ENCODE data around the gene FOSL1.

The FOSL1 gene

GRCh38 chr11:65919141-65919572 lies 19.0 kb upstream of the FOSL1 start, which contains the start of gene DRAP1:
DRAP1 (plus strand) TSS chr11:65919426; CDS start chr11:65919502, 76 bp downstream.
- H3K4me3 ChIP-seq (ENCODE audit: low read depth, low read length) = peak within 1 kb of the TSS; percentile 89
- peak; percentile 99 for DNase-seq (ENCODE audit: low read depth)
- TF ChIP-seq MAX (IDR thresholded peaks at IDR 0.05; ENCODE audit: low read depth, low read length) (peak; percentile 80), MYC (IDR thresholded peaks at IDR 0.05; ENCODE audit: low read depth, low read length) (peak; percentile 89), CTCF (IDR thresholded peaks at IDR 0.05; ENCODE audit: low read depth, low read length) (no peak)

GRCh38 chr11:65918211-65919140 lies 18.3 kb upstream of the FOSL1 start, which contains the start of gene C11orf68:
C11orf68 (minus strand) TSS chr11:65919062; CDS start chr11:65919031, 31 bp downstream.
- TF ChIP-seq POLR2A (IDR thresholded peaks at IDR 0.05; ENCODE audit: extremely low read depth, insufficient read length) = peak; percentile 28
- TF ChIP-seq MYC (IDR thresholded peaks at IDR 0.05; ENCODE audit: low read depth, low read length) = peak; percentile 66
- no peak for TF ChIP-seq MAX (IDR thresholded peaks at IDR 0.05; ENCODE audit: low read depth, low read length)
- no peak for TF ChIP-seq CTCF (IDR thresholded peaks at IDR 0.05; ENCODE audit: low read depth, low read length)
- DNase-seq (ENCODE audit: low read depth) = peak; percentile 63

GRCh38 chr11:65917434-65918210 lies 17.4 kb upstream of the FOSL1 start:
- peak overlapping the region; percentile 89 for H3K4me3 ChIP-seq (ENCODE audit: low read depth, low read length)
- no peak for TF ChIP-seq MYC (IDR thresholded peaks at IDR 0.05; ENCODE audit: low read depth, low read length)
- no peak for TF ChIP-seq CTCF (IDR thresholded peaks at IDR 0.05; ENCODE audit: low read depth, low read length)
- TF ChIP-seq POLR2A (IDR thresholded peaks at IDR 0.05; ENCODE audit: extremely low read depth, insufficient read length) = no peak
- no peak for TF ChIP-seq MAX (IDR thresholded peaks at IDR 0.05; ENCODE audit: low read depth, low read length)
- DNase-seq (ENCODE audit: low read depth) = no peak

More at GRCh38 chr11:65918211-65919140, 18.3 kb upstream of the FOSL1 start, which contains the start of gene C11orf68:
- H3K4me3 ChIP-seq (ENCODE audit: low read depth, low read length) = peak within 1 kb of the TSS; percentile 89

GRCh38 chr11:65917077-65917433 lies 16.9 kb upstream of the FOSL1 start:
- DNase-seq (ENCODE audit: low read depth) = no peak
- TF ChIP-seq POLR2A (IDR thresholded peaks at IDR 0.05; ENCODE audit: extremely low read depth, insufficient read length) (no peak), MYC (IDR thresholded peaks at IDR 0.05; ENCODE audit: low read depth, low read length) (no peak), MAX (IDR thresholded peaks at IDR 0.05; ENCODE audit: low read depth, low read length) (no peak), CTCF (IDR thresholded peaks at IDR 0.05; ENCODE audit: low read depth, low read length) (no peak)
- H3K4me3 ChIP-seq (ENCODE audit: low read depth, low read length) = no peak overlapping the region

GRCh38 chr11:65916391-65916790 lies 16.2 kb upstream of the FOSL1 start:
- no peak for TF ChIP-seq MAX (IDR thresholded peaks at IDR 0.05; ENCODE audit: low read depth, low read length)
- no peak for TF ChIP-seq POLR2A (IDR thresholded peaks at IDR 0.05; ENCODE audit: extremely low read depth, insufficient read length)
- no peak for TF ChIP-seq CTCF (IDR thresholded peaks at IDR 0.05; ENCODE audit: low read depth, low read length)
- TF ChIP-seq MYC (IDR thresholded peaks at IDR 0.05; ENCODE audit: low read depth, low read length) = no peak
- H3K4me3 ChIP-seq (ENCODE audit: low read depth, low read length) = no peak overlapping the region
- DNase-seq (ENCODE audit: low read depth) = no peak
